ENCODE results near the gene GIPR. TPM values are rescaled to one million over a fixed set of nuclear protein-coding genes. Genes with fewer than 3 reads are reported as not detected.

GIPR gene
- total RNA-seq, 4 donors from 2014 or later, result not detected

- H3K4me1 ChIP-seq, result peaks cover 0 to 6% (median 2%) of the 10 kb centered on the region in 4 donors
- no peaks in the 10 kb centered on the region for H3K27me3 ChIP-seq
- no peak for DNase-seq (ENCODE audit: extremely low spot score)
- TF ChIP-seq EP300 (IDR thresholded peaks at IDR 0.05) (no peak), POLR2A (IDR thresholded peaks at IDR 0.05; ENCODE audit: low read depth) (no peak), CTCF (IDR thresholded peaks at IDR 0.05) (no peak), POLR2AphosphoS5 (IDR thresholded peaks at IDR 0.05) (no peak)
- no peak overlapping the region for H3K4me3 ChIP-seq
- H3K36me3 ChIP-seq, result peaks cover 0 to 47% (median 37%) of the 10 kb centered on the region in 4 donors
- intact Hi-C loops (cut with DNase I), result no loop called here
- WGBS, result 93% methylated on average over 3 of the region's 4 CpGs
- H3K9me3 ChIP-seq, result no peaks in the 10 kb centered on the region
- no peak overlapping the region for H3K27ac ChIP-seq (replicated peaks in 1 of 4)
Measured at GRCh38 chr19:45629704-45630103, 38.3 kb upstream of the GIPR start.

GRCh38 chr19:45630463-45630862, 37.6 kb upstream of the GIPR start:
- no peak for TF ChIP-seq CTCF (IDR thresholded peaks at IDR 0.05)
- no peak for TF ChIP-seq POLR2AphosphoS5 (IDR thresholded peaks at IDR 0.05)
- no peak for TF ChIP-seq POLR2A (IDR thresholded peaks at IDR 0.05; ENCODE audit: low read depth)
- TF ChIP-seq EP300 (IDR thresholded peaks at IDR 0.05), result no peak
- whole genome bisulfite sequencing, result 90% methylated on average over 2 of the region's 2 CpGs
- Histone ChIP-seq H3K27me3 (no peaks in the 10 kb centered on the region), H3K36me3 (peaks cover 0 to 39% (median 32%) of the 10 kb centered on the region in 4 donors), H3K27ac (replicated peaks in 1 of 4) (no peak overlapping the region), H3K4me1 (peaks cover 0 to 6% (median 2%) of the 10 kb centered on the region in 4 donors), H3K4me3 (no peak overlapping the region), H3K9me3 (no peaks in the 10 kb centered on the region)
- DNase-seq (ENCODE audit: extremely low spot score), result no peak
- intact Hi-C loops (cut with DNase I), result no loop called here

DNA sequence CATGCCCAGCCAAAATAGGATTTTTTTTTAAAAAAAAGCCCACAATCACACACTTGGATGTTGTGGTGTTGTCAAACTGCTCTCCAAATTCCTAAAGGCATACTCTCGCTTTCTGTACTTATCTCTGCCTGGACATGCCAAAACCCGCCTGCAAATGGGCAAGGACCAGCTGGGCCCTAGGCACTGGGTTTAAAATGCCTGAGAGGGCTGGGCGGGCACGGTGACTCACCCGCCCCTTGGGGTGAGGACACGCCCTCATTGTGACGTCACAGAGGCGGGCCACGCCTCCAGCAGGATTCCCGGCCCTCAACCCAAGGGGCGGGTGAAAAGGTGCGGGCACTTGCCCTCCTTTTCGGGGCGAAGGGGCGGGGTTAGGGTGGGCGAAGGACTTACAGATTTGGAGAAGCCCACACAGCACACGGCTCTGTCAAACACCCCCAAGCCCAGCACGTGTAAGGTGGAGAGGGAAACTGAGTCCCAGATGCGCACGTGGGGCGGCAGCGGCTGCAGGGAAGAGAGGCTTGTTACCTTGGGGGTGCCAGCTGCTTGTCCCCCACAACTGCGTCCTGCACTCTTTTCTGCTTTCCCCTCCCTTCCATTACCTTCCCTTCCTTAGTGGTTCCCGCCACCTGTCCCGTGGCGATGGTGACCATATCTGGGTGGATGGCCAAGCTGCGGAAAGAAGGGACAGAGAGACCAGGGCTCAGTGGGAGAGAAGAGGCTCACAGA, 35.4 kb upstream of the GIPR start:
- no peaks in the 10 kb centered on the region for H3K9me3 ChIP-seq
- no peak overlapping the region for H3K4me3 ChIP-seq
- intact Hi-C loops (cut with DNase I), result no loop called here
- H3K36me3 ChIP-seq, result peaks cover 0 to 24% (median 17%) of the 10 kb centered on the region in 4 donors
- 72% methylated on average over 14 of the region's 27 CpGs for WGBS
- DNase-seq (ENCODE audit: extremely low spot score), result no peak
- H3K27ac ChIP-seq (replicated peaks in 1 of 4), result no peak overlapping the region
- no peak for TF ChIP-seq CTCF (IDR thresholded peaks at IDR 0.05)
- no peak for TF ChIP-seq EP300 (IDR thresholded peaks at IDR 0.05)
- no peak for TF ChIP-seq POLR2A (IDR thresholded peaks at IDR 0.05; ENCODE audit: low read depth)
- no peak for TF ChIP-seq POLR2AphosphoS5 (IDR thresholded peaks at IDR 0.05)
- peaks cover 0 to 6% (median 2%) of the 10 kb centered on the region in 4 donors for H3K4me1 ChIP-seq
- no peaks in the 10 kb centered on the region for H3K27me3 ChIP-seq

GRCh38 chr19:45636275-45636674, 31.7 kb upstream of the GIPR start:
- Histone ChIP-seq H3K36me3 (no peaks in the 10 kb centered on the region), H3K9me3 (no peaks in the 10 kb centered on the region), H3K27ac (replicated peaks in 1 of 4) (no peak overlapping the region), H3K27me3 (no peaks in the 10 kb centered on the region), H3K4me1 (peaks cover 12 to 32% (median 28%) of the 10 kb centered on the region in 4 donors), H3K4me3 (no peak overlapping the region)
- TF ChIP-seq EP300 (IDR thresholded peaks at IDR 0.05) (no peak), CTCF (IDR thresholded peaks at IDR 0.05) (no peak), POLR2AphosphoS5 (IDR thresholded peaks at IDR 0.05) (no peak), POLR2A (IDR thresholded peaks at IDR 0.05; ENCODE audit: low read depth) (no peak)
- intact Hi-C loops (cut with DNase I), result no loop called here
- WGBS, result 87% methylated on average over 1 of the region's 1 CpG
- no peak for DNase-seq (ENCODE audit: extremely low spot score)

All from esophagus muscularis mucosa (tissue), 4 donors.